ENCODE measurements around the gene NSUN5.
"Not testable (repeated sequence)": the region's sequence is repeated elsewhere in the genome, so short reads cannot be mapped to it uniquely, and the experiment has no call there.

DNA sequence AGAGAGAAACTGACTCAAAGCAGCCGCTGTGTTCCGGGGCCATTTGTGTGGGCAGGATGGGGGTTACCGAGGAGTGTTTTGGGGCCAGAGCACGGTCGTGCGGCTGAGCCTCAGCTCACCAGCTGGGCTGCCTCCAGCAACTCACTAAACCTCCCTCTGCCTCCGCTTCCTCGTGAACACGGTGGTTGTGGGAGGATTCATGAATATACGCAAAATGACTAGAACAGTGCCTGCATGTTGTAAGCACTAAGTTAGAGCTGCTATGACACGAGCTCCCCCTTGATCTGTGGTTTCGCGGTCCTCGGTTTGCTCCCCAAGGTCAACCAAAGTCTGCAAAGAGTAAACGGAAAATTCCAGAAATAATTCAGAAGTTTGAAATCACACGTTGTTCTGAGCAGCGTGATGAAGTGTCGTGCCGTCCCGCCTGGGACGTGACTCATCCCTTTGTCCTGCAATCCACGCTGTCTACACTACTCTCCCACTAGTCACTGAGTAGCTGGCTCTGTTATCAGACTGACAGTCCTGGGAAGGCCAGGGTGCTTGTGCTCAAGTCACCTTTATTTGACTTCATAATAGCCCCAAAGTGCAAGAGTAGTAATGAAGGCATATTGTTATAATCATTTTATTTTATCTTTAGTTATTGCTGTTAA lies 41.8 kb downstream of the NSUN5 start:
- TF ChIP-seq, protein P1, sequence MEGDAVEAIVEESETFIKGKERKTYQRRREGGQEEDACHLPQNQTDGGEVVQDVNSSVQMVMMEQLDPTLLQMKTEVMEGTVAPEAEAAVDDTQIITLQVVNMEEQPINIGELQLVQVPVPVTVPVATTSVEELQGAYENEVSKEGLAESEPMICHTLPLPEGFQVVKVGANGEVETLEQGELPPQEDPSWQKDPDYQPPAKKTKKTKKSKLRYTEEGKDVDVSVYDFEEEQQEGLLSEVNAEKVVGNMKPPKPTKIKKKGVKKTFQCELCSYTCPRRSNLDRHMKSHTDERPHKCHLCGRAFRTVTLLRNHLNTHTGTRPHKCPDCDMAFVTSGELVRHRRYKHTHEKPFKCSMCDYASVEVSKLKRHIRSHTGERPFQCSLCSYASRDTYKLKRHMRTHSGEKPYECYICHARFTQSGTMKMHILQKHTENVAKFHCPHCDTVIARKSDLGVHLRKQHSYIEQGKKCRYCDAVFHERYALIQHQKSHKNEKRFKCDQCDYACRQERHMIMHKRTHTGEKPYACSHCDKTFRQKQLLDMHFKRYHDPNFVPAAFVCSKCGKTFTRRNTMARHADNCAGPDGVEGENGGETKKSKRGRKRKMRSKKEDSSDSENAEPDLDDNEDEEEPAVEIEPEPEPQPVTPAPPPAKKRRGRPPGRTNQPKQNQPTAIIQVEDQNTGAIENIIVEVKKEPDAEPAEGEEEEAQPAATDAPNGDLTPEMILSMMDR (IDR thresholded peaks at IDR 0.05; ENCODE audit: insufficient read depth, low read length) = not testable (repeated sequence)
- TF ChIP-seq POLR2AphosphoS5 (IDR thresholded peaks at IDR 0.05; ENCODE audit: low read depth); GABPA (IDR thresholded peaks at IDR 0.05; ENCODE audit: low read depth); SPI1 (IDR thresholded peaks at IDR 0.05; ENCODE audit: borderline replicate concordance, low read depth): not testable (repeated sequence)
- TF ChIP-seq, protein P2, sequence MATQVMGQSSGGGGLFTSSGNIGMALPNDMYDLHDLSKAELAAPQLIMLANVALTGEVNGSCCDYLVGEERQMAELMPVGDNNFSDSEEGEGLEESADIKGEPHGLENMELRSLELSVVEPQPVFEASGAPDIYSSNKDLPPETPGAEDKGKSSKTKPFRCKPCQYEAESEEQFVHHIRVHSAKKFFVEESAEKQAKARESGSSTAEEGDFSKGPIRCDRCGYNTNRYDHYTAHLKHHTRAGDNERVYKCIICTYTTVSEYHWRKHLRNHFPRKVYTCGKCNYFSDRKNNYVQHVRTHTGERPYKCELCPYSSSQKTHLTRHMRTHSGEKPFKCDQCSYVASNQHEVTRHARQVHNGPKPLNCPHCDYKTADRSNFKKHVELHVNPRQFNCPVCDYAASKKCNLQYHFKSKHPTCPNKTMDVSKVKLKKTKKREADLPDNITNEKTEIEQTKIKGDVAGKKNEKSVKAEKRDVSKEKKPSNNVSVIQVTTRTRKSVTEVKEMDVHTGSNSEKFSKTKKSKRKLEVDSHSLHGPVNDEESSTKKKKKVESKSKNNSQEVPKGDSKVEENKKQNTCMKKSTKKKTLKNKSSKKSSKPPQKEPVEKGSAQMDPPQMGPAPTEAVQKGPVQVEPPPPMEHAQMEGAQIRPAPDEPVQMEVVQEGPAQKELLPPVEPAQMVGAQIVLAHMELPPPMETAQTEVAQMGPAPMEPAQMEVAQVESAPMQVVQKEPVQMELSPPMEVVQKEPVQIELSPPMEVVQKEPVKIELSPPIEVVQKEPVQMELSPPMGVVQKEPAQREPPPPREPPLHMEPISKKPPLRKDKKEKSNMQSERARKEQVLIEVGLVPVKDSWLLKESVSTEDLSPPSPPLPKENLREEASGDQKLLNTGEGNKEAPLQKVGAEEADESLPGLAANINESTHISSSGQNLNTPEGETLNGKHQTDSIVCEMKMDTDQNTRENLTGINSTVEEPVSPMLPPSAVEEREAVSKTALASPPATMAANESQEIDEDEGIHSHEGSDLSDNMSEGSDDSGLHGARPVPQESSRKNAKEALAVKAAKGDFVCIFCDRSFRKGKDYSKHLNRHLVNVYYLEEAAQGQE (IDR thresholded peaks at IDR 0.05; ENCODE audit: insufficient replicate concordance, low read depth) = not testable (repeated sequence)
